ENCODE measurements around the gene DCTN5.
A peak's percentile ranks its signal among the peaks of the same experiment; 100 is the strongest.

DCTN5 gene

DNA sequence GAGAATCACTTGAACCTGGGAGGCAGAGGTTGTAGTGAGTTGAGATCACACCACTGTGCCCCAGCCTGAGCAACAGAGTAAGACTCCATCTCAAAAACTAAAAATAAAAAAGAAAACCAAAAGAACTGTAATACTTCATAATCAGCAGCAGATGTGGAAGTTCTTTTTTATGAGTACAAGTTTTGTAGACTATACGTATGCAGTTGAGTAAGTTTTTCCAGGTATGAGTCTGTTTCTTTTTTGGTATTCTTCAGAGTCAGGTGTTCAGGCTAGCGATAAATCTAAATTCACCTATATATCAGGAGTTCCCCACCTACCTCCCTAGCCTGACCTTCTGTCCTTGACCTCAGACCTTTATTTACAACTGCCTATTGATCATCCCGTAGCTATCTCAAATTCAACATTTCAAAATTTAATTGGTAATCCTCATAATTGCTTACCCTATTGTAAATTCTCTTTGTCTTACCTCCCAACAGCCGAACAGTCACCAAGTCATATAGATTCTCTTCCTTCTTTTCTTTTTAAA is 10.7 kb downstream of the DCTN5 start:
- no peak for DNase-seq (ENCODE audit: low read depth in 2 of 2, low spot score in 1 of 2)

DNA sequence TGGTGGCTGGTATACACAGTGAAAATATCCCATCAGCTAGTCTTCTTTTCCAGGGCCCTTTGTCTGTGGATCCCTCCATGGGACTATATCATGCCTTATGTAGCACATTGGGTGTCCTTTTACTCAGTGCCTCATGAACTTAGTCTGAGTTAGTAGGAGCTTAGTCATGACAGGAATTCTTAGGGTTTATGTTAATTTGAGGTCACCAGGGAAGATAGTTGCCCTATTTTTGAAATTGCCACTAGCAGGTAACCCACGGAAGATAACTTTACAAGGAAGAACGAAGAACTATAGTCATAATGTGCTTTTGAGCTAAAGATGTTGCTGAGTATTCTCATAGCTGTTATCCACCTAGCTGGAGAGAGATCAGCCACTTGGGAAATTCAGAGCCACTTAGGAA is 22.7 kb downstream of the DCTN5 start:
- no peak for DNase-seq (ENCODE audit: low read depth in 2 of 2, low spot score in 1 of 2)

DNA sequence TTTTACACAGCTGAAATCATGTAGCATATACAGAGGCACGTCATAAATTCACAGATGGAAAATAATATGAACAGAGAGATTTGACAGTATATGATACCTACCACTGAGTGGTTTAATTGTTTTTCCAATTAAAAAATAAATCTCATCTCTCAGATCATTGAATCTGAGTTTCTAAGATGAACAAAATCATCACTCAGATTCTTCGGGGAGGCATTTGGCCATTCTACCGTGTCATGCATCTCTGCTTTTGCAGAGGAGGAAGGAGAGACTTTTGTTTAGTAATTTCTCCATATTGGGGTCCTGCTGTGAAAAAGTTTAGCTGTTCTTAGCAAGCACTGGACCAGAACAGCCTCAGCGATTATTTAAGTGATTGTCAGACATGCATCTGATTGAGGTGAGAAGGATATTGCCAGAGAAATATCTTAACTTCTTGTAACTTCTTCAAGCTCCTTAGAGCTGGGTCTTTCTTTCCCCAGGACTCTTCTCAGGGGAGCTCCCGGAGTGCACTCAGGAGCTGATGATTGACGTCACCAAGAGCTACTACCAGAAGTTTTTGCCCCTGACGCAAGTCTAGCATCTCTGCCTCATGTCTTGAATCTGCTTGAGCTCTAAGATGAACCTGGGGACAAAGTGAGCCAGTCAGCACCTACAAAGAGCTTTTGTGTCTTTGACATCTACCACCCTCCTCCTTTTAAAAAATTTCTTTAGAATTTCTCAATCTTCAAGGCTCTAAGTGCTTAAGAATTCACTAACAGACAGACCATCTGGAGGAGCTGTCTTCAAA is 25.5 kb downstream of the DCTN5 start:
- no peak for DNase-seq (ENCODE audit: low read depth in 2 of 2, low spot score in 1 of 2)

DNA sequence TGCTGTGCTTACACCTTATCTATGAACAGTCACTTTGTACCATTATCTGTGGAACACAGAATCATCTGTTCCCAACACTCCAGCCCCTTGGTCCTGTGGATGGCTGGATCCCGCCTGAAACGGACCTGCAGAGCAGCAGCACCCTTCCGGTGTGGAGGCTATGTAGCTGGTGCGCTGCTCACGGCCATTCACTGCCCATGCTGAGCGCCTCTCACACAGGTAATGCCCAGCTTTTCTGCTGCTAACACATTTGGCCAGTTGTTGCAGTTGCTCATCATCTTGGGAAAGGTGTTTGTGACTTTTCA is 26.0 kb downstream of the DCTN5 start:
- no peak for DNase-seq (ENCODE audit: low read depth in 2 of 2, low spot score in 1 of 2)

DNA sequence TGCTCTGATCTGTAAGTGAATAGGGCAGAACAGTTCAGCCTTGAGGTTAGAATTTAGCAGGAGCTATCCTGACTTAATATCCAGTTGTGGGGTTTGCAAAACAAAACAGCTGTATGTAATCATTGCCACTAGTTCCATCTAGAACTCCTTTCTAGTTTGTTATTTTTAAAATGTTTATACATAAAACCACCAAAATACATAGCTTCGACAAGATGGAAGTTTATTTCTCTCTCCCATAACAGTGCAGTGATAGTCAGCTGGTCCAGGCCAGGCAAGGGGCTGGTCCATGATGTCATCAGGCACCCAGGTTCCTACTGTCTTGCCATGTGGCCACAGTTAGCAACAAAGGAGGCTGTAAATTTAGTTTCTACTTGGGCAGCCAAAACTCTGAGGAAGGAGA is 27.0 kb downstream of the DCTN5 start:
- no peak for DNase-seq (ENCODE audit: low read depth in 2 of 2, low spot score in 1 of 2)

DNA sequence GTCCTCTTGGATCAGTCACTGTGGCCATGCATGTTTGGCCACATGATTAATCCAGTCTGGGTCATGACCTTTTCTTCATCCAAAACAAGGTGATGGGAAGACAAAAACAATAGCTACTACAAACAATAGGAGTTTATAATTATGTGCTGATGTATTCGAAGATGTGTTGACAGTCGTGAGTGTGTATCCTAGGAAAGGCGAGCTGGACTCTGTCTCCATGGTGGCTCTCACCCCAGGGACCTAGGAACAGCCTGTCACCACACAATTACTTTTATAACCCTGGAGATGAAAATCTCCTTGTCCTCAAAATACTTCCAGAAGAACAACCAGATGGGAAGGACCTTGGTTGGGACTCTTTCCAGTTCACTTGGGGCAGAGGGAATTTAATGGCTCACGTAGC is 27.6 kb downstream of the DCTN5 start:
- DNase-seq (ENCODE audit: low read depth in 2 of 2, low spot score in 1 of 2) = no peak

DNA sequence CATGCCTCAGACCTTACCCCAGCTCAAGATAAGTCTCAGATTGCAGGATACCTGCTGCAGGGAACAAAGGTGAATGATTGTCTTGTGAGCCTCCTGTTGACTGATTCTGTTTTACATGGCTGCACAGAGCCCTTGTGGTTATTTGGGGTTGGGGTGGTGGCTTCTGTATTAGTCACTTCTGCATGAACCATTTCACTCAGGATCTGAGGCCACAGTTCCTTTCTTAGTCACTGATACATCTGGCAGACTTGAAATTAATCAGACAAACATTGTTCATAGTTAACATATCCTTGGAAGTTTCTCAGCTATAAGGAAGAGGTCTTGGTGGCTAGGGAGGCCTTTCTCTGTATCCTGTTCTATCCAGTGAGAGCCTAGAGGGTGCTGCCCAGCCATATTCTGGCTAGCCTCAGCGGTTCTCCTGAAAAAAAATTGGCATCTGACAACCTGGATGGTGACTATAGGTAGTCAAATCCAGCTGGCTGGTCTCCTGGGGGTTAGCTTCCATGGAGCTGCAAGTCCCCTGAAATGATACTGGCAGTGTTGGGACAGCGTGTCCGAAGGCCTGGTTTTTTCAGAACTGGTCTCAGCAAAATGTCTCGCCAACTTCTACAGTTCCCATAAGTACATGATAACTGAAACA is 29.0 kb downstream of the DCTN5 start:
- no peak for DNase-seq (ENCODE audit: low read depth in 2 of 2, low spot score in 1 of 2)

DNA sequence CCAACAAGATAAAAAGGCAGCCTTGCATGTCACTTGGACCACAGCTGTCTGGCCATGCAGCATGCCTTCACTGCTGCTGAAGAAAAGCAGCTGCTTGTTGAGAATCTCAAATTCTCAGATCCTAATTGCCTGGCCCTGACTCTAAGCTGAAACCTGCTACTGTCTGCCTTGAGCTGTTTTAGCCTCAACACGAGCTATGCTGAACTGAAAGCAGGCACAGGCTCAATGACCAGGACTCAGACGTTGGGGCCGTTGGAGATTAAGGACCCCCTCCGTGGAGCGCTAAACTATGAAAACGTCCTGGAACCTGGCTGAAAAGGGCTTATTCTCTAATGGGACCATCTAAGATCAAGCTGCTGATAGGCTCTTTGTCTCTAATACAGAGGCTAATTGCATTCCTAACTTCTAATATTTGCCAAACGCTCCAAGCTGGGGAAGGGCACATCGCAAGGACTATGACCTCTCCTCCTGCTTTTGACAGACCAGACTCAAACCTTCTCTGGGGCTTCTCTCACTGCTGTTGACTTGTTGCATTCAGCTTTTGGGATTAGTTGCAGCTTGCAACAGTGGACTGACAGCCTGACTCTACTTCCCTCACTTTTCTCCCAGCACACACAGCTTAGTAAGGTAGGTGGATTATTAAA is 32.8 kb downstream of the DCTN5 start:
- no peak for DNase-seq (ENCODE audit: low read depth in 2 of 2, low spot score in 1 of 2)

DNA sequence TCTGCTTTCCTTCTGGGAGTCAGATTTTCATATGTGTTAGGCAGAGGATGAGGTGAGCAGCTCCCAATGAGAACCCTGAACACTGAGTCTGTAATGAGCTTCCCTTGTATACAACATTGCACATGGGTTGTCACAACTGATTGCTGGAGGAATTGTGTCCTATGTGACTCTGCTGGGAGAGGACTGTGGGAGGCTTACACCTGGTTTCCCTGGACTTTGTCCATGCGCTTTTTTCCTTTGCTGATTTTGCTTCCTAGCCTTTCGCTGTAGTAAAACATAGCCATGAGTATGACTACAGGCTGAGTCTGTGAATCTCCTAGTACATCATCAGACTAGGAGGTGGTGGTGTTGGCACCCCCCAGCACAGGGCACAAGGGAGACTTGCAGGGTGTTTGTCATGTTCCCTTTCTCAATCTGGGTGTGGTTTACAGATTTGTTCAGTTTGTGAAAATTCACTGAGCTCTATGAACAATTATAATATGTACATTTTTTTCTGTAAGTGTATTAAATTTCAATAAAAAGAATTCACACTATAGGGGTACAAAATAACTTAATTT is 35.7 kb downstream of the DCTN5 start:
- no peak for DNase-seq (ENCODE audit: low read depth in 2 of 2, low spot score in 1 of 2)

DNA sequence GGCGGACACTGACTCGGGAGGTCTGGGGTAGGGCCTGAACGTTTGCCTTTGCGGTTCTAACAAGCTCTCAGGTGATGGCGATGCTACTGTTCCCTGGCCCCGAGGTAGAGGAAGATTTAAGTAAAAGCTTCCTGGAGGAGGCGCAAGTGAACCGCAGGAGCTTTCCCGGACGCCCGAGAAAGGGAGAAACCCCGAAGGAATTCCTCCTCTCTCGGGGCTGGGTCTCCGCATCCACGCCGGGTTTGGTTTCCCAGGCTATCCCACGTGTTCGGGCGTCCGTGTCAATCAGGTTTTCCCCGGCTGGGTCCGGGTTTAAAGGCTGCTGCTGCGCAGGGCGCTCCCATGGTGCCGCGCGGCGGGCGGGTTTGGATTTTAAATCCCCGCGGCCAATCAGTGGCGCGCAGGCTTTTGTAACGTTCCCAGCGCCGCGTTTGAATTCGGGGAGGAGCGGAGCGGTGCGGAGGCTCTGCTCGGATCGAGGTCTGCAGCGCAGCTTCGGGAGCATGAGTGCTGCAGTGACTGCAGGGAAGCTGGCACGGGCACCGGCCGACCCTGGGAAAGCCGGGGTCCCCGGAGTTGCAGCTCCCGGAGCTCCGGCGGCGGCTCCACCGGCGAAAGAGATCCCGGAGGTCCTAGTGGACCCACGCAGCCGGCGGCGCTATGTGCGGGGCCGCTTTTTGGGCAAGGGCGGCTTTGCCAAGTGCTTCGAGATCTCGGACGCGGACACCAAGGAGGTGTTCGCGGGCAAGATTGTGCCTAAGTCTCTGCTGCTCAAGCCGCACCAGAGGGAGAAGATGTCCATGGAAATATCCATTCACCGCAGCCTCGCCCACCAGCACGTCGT is 37.4 kb downstream of the DCTN5 start, which contains the start of gene PLK1:
TSS of gene PLK1 (plus strand) at position 460 of the 844 bp plus-strand sequence. CDS start at position 504, 44 bp downstream.
- DNase-seq (ENCODE audit: low read depth in 2 of 2, low spot score in 1 of 2) = peak; percentile 17 to 46

DNA sequence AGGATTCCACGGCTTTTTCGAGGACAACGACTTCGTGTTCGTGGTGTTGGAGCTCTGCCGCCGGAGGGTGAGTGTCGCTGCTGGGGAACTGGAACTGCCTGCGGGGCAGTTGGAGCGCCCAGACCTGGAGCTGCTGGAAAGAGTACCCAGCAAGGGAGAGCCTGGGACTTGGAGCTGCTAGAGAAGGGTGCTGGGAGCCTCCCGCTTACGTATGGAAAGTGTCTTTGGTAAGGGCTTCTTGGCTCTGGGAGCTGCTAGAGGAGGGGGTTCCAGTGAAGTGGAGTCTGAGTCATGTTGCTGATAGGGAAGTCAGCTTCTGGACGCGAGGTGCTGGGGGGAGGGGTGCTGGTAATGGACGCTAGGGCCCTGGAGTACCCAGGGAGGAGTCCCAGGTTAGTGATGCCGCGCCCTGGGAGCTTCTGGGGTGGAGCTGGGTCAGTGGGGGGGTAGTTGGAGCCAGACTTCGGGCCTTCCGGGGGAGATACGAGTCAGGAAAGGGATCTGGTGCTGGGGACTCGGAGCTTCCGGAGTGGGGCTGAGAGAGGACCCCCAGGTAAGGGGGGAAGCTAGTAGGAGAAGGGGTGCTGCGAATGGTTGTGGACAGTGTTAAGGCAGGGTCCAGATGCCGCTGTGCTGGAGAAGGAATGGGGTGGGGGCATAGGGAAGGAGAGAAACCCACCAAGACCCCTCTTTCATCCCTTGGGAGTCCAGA is 38.2 kb downstream of the DCTN5 start:
- no peak for DNase-seq (ENCODE audit: low read depth in 2 of 2, low spot score in 1 of 2)

DNA sequence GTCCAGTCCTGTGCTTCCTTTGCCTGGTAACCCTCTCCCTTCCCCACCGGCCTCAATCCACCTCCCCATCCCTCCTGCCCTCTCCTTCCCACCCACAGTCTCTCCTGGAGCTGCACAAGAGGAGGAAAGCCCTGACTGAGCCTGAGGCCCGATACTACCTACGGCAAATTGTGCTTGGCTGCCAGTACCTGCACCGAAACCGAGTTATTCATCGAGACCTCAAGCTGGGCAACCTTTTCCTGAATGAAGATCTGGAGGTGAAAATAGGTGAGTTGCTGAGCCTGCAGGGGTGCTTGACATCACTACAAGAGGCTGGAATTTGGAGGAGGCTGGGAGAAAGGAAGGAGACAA is 38.7 kb downstream of the DCTN5 start:
- DNase-seq (ENCODE audit: low read depth in 2 of 2, low spot score in 1 of 2) = no peak

DNA sequence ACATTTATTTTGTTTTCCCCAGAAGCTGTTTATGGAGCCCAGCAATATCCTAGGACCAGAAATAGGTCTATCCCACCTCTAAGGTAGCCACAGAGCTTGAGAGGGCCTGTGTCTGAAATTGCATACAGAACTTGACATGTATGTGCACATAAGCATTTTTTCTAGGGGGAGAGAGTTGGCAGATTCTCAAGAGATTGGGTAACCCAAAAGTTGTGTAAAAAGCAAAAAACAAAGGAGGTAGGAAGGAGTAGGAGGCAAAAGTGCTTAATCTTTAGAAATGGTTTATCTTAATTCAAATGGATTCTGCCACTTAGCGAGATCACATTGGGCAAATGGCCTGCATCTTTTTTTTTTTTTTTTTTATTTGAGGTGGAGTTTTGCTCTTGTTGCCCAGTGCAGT is 40.9 kb downstream of the DCTN5 start:
- no peak for DNase-seq (ENCODE audit: low read depth in 2 of 2, low spot score in 1 of 2)

DNA sequence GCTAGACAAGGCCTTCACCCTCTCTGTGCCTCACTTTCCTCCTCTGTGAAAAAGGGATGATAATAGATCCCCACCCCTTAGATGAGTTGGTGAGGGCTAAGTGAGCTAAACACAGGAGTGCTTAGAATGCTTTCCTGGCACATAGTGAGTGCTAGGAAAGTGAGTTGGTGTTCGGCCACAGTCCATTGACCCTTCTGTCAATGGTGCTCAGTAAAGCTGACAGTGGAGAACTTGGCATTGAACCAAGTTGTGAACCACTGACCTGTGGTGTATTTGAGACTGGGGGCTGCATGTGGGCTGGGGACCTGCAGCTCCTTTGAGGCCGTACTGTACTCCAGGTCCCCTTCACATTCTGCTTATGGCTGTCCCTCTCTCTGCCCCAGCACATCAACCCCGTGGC is 42.2 kb downstream of the DCTN5 start:
- no peak for DNase-seq (ENCODE audit: low read depth in 2 of 2, low spot score in 1 of 2)

DNA sequence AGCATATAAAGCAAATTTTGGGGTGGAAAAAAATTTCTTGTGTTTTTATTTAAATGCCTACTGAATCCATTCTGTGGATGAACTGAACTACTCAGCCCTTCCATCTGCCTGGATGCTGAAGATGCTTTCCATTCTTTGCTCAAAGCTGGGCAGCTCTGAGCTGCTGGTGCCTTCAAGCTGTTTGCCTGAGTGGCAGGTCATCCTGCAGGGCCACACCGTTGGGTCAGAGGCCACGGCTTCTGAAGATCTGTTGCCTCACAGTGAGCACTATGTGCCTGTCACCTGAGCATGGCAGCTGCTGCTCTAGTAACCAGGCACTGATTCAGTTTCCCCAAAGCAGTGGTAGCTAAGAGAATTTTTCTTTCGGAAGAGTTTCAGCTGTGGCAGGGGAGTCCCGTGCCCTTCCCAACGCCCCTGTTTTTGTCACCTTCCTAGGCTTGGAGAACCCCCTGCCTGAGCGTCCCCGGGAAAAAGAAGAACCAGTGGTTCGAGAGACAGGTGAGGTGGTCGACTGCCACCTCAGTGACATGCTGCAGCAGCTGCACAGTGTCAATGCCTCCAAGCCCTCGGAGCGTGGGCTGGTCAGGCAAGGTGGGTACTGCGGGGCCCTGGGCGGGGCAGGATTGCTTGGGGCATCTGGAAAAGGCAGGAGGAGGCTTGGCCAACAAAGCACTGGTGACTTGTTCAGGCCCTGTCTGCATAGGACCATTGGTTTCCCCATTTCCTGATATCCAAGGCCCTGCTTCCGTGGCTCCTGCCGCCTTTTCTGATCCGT is 46.0 kb downstream of the DCTN5 start:
- DNase-seq (ENCODE audit: low read depth in 2 of 2, low spot score in 1 of 2) = no peak

DNA sequence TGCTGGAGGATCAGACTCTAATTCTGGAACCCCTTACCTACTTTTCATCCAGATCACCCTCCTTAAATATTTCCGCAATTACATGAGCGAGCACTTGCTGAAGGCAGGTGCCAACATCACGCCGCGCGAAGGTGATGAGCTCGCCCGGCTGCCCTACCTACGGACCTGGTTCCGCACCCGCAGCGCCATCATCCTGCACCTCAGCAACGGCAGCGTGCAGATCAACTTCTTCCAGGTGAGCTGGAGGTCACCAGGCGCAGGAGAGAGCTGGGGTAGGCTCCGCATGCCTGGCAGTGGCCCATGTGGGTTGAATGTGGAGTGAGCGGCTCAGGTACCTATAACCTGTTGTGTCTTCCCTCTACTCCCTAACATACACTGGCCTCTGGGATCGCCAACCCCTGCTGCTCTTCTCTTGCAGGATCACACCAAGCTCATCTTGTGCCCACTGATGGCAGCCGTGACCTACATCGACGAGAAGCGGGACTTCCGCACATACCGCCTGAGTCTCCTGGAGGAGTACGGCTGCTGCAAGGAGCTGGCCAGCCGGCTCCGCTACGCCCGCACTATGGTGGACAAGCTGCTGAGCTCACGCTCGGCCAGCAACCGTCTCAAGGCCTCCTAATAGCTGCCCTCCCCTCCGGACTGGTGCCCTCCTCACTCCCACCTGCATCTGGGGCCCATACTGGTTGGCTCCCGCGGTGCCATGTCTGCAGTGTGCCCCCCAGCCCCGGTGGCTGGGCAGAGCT is 48.3 kb downstream of the DCTN5 start:
- DNase-seq (ENCODE audit: low read depth in 2 of 2, low spot score in 1 of 2) = no peak

DNA sequence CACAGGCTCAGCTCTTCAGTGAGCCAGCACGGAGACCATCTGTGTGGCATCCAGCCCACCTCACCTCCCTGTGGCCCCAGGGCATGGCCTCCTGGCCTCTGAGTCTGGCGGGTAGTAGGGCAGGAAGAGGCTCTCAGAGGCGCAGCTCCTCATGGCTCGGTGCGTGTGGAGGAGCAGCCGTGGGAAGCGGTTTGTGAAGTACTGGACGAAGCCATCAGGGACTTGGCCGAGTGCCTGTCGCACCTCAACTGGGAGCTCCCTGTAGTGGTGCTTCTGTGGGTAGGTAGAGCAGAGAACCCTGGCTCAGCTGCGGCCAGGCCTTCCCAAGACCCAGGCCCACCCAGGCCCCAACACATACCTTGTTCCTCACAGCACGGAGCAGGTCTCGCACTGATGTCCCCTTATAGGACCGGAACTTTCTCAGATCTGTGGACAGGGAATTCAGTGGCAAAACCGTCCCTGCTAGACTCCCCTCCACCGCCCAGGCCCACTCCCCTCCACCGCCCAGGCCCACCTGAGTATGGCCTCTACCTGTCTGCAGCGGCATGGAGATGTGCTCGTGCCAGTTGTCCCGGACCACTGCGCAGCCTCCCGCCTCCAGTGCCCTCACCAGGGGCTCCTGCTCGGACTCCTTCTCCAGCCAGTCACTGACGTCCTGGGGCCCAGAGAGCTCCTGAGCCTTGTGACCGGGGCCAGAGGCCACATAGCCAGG is 49.7 kb downstream of the DCTN5 start:
- DNase-seq (ENCODE audit: low read depth in 2 of 2, low spot score in 1 of 2) = no peak

DNA sequence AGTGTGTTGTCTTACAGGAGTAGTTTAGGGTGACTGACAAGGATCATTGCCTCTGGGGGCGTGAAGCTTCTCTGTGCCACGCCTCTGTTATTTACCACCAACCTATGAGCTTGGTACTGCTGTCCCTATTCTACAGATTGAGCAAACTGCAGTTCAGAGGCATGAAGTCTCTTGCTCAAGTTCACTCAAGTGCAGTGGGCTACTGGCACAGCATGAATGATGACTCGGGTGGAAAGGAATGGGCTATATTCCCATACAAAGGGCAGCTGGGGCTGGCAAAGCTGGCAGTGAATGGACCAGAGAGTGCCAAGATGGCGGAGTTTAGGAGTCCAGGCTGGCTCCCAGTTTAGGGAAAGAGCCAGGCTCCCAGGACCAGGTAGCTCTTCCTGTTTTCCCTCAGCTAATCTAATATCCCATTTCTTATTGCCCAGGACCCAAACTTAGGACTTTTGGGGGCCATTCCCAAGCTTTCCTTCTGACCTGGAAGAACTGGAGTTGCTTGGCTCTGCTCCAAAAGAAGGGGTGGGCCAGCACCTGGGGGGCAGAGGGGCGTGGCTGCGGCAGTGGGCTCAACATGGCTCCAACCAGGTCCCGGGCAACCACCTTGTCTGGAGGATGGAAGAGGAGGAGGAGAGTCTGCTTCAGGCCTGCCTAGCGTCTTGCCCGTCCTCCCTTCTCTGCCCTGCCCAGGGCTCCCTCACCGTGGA is 50.4 kb downstream of the DCTN5 start:
- DNase-seq (ENCODE audit: low read depth in 2 of 2, low spot score in 1 of 2) = no peak

Measured in stimulated activated CD8-positive, alpha-beta memory T cell treated with anti-CD3 and anti-CD28 coated beads, Interleukin-4, amount 100 ng/mL, for 1 hour (primary cell).